Left lung (tissue), 10 donors: Measurements from ENCODE around the gene TTLL3. TPM values are rescaled to one million over a fixed set of nuclear protein-coding genes. Genes with fewer than 3 reads are reported as not detected.

Source experiments
- ATAC-seq: fragments of 200-7000 bp; cut with Tn5 transposase; one replicate; pipeline ENCODE4 v1.9.1; 2020; ENCODE audit warnings: moderate library complexity
- DNase-seq, 4 donors: peaks; one replicate each; pipeline ENCODE4 v3.0.0-alpha.2; 2013 to 2020
- H3K27ac ChIP-seq, 2 donors: fragments of 200-600 bp; sonication (generic) in 1 of 2; one replicate each; pipeline versions ENCODE4 v1.5.0 to v1.8.0; 2020 to 2021
- H3K27me3 ChIP-seq, 2 donors: fragments of 200-600 bp; sonication (generic) in 1 of 2; one replicate each; pipeline versions ENCODE4 v1.5.0 to v1.8.0; 2020 to 2021
- H3K36me3 ChIP-seq, 2 donors: fragments of 200-600 bp; sonication (generic) in 1 of 2; one replicate each; pipeline versions ENCODE4 v1.5.0 to v1.8.0; 2020 to 2021
- H3K4me1 ChIP-seq, 2 donors: fragments of 200-600 bp; one replicate each; pipeline ENCODE4 v1.8.0; 2021
- H3K4me3 ChIP-seq, 2 donors: fragments of 200-600 bp; sonication (generic) in 1 of 2; one replicate each; pipeline versions ENCODE4 v1.5.0 to v1.8.0; 2020 to 2021; ENCODE audit warnings: mild to moderate bottlenecking in 1 of 2
- H3K9me3 ChIP-seq, 2 donors: fragments of 200-600 bp; sonication (generic) in 1 of 2; one replicate each; pipeline versions ENCODE4 v1.5.0 to v1.8.0; 2020 to 2021
- CTCF ChIP-seq, 2 donors: fragments of 200-600 bp; sonication (generic) in 1 of 2; IDR thresholded peaks; one replicate each; pipeline versions ENCODE4 v1.5.0 to v1.8.0; 2021; ENCODE audit warnings: antibody characterized with exemption in 2 of 2
- intact Hi-C, 2 donors: fragments of 100-400 bp; cut with DNase I; formaldehyde crosslinking; loops; one replicate each; pipeline versions ENCODE4 v1.11.2 to v1.14.2; 2022
- polyA plus RNA-seq, 6 donors: library from polyadenylated mRNA; unstranded; fragments of 120-200 nt; gene quantifications; one replicate each; pipeline ENCODE4 v1.2.1, GENCODE V29; 2013; ENCODE audit not compliant: insufficient read length in 6 of 6
- total RNA-seq, 2 donors: library from RNA; stranded (reverse); fragmentation: NEBNext Ultra II Directional; extraction: Animal tissue kit (Norgen Biotek cat#: 25700); gene quantifications; one replicate each; pipeline ENCODE4 v1.2.1, GENCODE V29; 2021
- donor health status: DM: no; HTN: yes; CAD: no.
- donor health status: DM: no; HTN: no; CAD: no.

TTLL3 gene
- total and polyA plus RNA-seq, 8 donors, result 30.5 to 103 (median 88.6) TPM

- Histone ChIP-seq H3K9me3 (no peaks in the 10 kb centered on the region), H3K27ac (no peak overlapping the region)
Observed at GRCh38 chr3:9820543-9820942, 10.5 kb downstream of the TTLL3 start.

GRCh38 chr3:9820946-9821345 lies 10.9 kb downstream of the TTLL3 start:
- Histone ChIP-seq H3K4me3 (no peak overlapping the region), H3K4me1 (no peaks in the 10 kb centered on the region), H3K9me3 (no peaks in the 10 kb centered on the region), H3K27ac (no peak overlapping the region), H3K36me3 (peaks cover 0 to 25% of the 10 kb centered on the region in 2 donors), H3K27me3 (no peaks in the 10 kb centered on the region)
- DNase-seq (no peak), ATAC-seq (peak; percentile 52)
- no peak for TF ChIP-seq CTCF (IDR thresholded peaks at IDR 0.05)
- intact Hi-C loops, result no loop called here

More at GRCh38 chr3:9820543-9820942, 10.5 kb downstream of the TTLL3 start:
- TF ChIP-seq CTCF (IDR thresholded peaks at IDR 0.05), result no peak
- Histone ChIP-seq H3K27me3 (no peaks in the 10 kb centered on the region), H3K4me3 (no peak overlapping the region), H3K4me1 (no peaks in the 10 kb centered on the region), H3K36me3 (peaks cover 0 to 29% of the 10 kb centered on the region in 2 donors)
- no peak for ATAC-seq
- intact Hi-C loops, result no loop called here
- no peak for DNase-seq

GRCh38 chr3:9825451-9826040 lies 15.5 kb downstream of the TTLL3 start:
- intact Hi-C loops, result no loop called here
- DNase-seq (no peak), ATAC-seq (no peak)

GRCh38 chr3:9826815-9827573 lies 16.9 kb downstream of the TTLL3 start:
- TF ChIP-seq CTCF (IDR thresholded peaks at IDR 0.05), result no peak
- no peak for DNase-seq
- ATAC-seq, result peak; percentile 62
- Histone ChIP-seq H3K4me1 (no peaks in the 10 kb centered on the region), H3K27ac (no peak overlapping the region), H3K9me3 (no peaks in the 10 kb centered on the region), H3K27me3 (no peaks in the 10 kb centered on the region), H3K4me3 (no peak overlapping the region), H3K36me3 (peaks cover 0 to 44% of the 10 kb centered on the region in 2 donors)
- intact Hi-C loops, result no loop called here

More at GRCh38 chr3:9825451-9826040, 15.5 kb downstream of the TTLL3 start:
- no peak for TF ChIP-seq CTCF (IDR thresholded peaks at IDR 0.05)
- Histone ChIP-seq H3K27ac (no peak overlapping the region), H3K4me3 (no peak overlapping the region), H3K9me3 (no peaks in the 10 kb centered on the region), H3K27me3 (no peaks in the 10 kb centered on the region), H3K36me3 (peaks cover 0 to 31% of the 10 kb centered on the region in 2 donors), H3K4me1 (no peaks in the 10 kb centered on the region)
